ENCODE measurements around the gene BABAM2. TPM values are rescaled to one million over a fixed set of nuclear protein-coding genes. Genes with fewer than 3 reads are reported as not detected.

The BABAM2 gene
- polyA plus RNA-seq, 3 donors = 33.2 to 52.8 (median 49.3) TPM

GRCh38 chr2:28364610-28365009 is 474.1 kb downstream of the BABAM2 start:
- Histone ChIP-seq H3K36me3 (replicated peaks in 1 of 2; ENCODE audit: control insufficient read depth in 1 of 2, insufficient read depth in 2 of 2, low read length in 2 of 2) (no peaks in the 10 kb centered on the region), H3K79me2 (ENCODE audit: insufficient read depth, low read length) (no peaks in the 10 kb centered on the region), H3K9ac (ENCODE audit: insufficient read depth, low read length, poor library complexity, severe bottlenecking) (no peak overlapping the region), H3K9me3 (replicated peaks in 1 of 2; ENCODE audit: control insufficient read depth in 1 of 2, insufficient read depth in 1 of 2, low read length in 2 of 2) (no peaks in the 10 kb centered on the region), H3K4me3 (replicated peaks in 1 of 3; ENCODE audit: low read depth in 2 of 3, low read length in 3 of 3) (no peak overlapping the region), H4K20me1 (ENCODE audit: insufficient read depth, low read length) (no peaks in the 10 kb centered on the region), H3K4me2 (replicated peaks; ENCODE audit: extremely low read depth, low read length, poor library complexity, severe bottlenecking) (no peak overlapping the region), H3K4me1 (ENCODE audit: control insufficient read depth in 1 of 2, insufficient read depth in 2 of 2, low read length in 2 of 2) (peaks cover 32 to 42% of the 10 kb centered on the region in 2 donors), H2AFZ (ENCODE audit: insufficient read depth, low read depth, low read length, poor library complexity, severe bottlenecking) (no peak overlapping the region), H3K27me3 (ENCODE audit: control insufficient read depth in 2 of 2, insufficient read depth in 2 of 2, low read length in 2 of 2) (no peaks in the 10 kb centered on the region), H3K27ac (ENCODE audit: low read depth in 1 of 2, low read length in 2 of 2) (no peak overlapping the region)
- H3K9me3 Mint-ChIP-seq = peaks cover 0 to 2% (median 0%) of the 10 kb centered on the region in 7 donors
- H3K4me1 Mint-ChIP-seq = peaks cover 61% of the 10 kb centered on the region
- peaks cover 0 to 17% of the 10 kb centered on the region in 2 donors for H3K36me3 Mint-ChIP-seq
- peaks cover 4 to 19% (median 10%) of the 10 kb centered on the region in 3 donors for H3K27me3 Mint-ChIP-seq (ENCODE audit: low read depth in 3 of 3)
- WGBS (ENCODE audit: insufficient coverage) = 79% methylated on average over 2 of the region's 3 CpGs
- no peak for DNase-seq
- intact Hi-C loops (cut with micrococcal nuclease) = no loop called here
- TF ChIP-seq CTCF (IDR thresholded peaks at IDR 0.05) = no peak
- peak overlapping the region in 2 of 7 donors; percentile 12 to 64 for H3K27ac Mint-ChIP-seq
- H3K4me3 Mint-ChIP-seq = no peak overlapping the region

- H3K36me3 Mint-ChIP-seq = peaks cover 0 to 17% of the 10 kb centered on the region in 2 donors
- Histone ChIP-seq H2AFZ (ENCODE audit: insufficient read depth, low read depth, low read length, poor library complexity, severe bottlenecking) (no peak overlapping the region), H3K4me3 (replicated peaks in 1 of 3; ENCODE audit: low read depth in 2 of 3, low read length in 3 of 3) (no peak overlapping the region), H3K27me3 (ENCODE audit: control insufficient read depth in 2 of 2, insufficient read depth in 2 of 2, low read length in 2 of 2) (no peaks in the 10 kb centered on the region), H4K20me1 (ENCODE audit: insufficient read depth, low read length) (no peaks in the 10 kb centered on the region), H3K27ac (ENCODE audit: low read depth in 1 of 2, low read length in 2 of 2) (no peak overlapping the region), H3K4me2 (replicated peaks; ENCODE audit: extremely low read depth, low read length, poor library complexity, severe bottlenecking) (no peak overlapping the region), H3K79me2 (ENCODE audit: insufficient read depth, low read length) (no peaks in the 10 kb centered on the region), H3K9ac (ENCODE audit: insufficient read depth, low read length, poor library complexity, severe bottlenecking) (no peak overlapping the region), H3K9me3 (replicated peaks in 1 of 2; ENCODE audit: control insufficient read depth in 1 of 2, insufficient read depth in 1 of 2, low read length in 2 of 2) (no peaks in the 10 kb centered on the region), H3K36me3 (replicated peaks in 1 of 2; ENCODE audit: control insufficient read depth in 1 of 2, insufficient read depth in 2 of 2, low read length in 2 of 2) (no peaks in the 10 kb centered on the region), H3K4me1 (ENCODE audit: control insufficient read depth in 1 of 2, insufficient read depth in 2 of 2, low read length in 2 of 2) (peaks cover 27 to 37% of the 10 kb centered on the region in 2 donors)
- no peak for DNase-seq
- peaks cover 55% of the 10 kb centered on the region for H3K4me1 Mint-ChIP-seq
- 32% methylated on average over 3 of the region's 8 CpGs for WGBS (ENCODE audit: insufficient coverage)
- H3K27me3 Mint-ChIP-seq (ENCODE audit: low read depth in 3 of 3) = peaks cover 4 to 19% (median 10%) of the 10 kb centered on the region in 3 donors
- H3K9me3 Mint-ChIP-seq = peaks cover 0 to 2% (median 0%) of the 10 kb centered on the region in 7 donors
- TF ChIP-seq CTCF (IDR thresholded peaks at IDR 0.05) = no peak
- intact Hi-C loops (cut with micrococcal nuclease) = no loop called here
- peak overlapping the region in 1 of 7 donors; percentile 45 for H3K27ac Mint-ChIP-seq
- no peak overlapping the region for H3K4me3 Mint-ChIP-seq
These were observed 474.6 kb downstream of the BABAM2 start for GRCh38 chr2:28365158-28365557.
